AG04450 (cell line): ENCODE measurements around the gene NXT2. TPM values are rescaled to one million over a fixed set of nuclear protein-coding genes. Genes with fewer than 3 reads are reported as not detected.

Experiments used
- CTCF ChIA-PET: fragments of 300-600, 350-600 bp; formaldehyde crosslinking; extraction: SDS; loops from one replicate; lab custom pipeline; 2022; ENCODE audit warnings: antibody characterized with exemption, inconsistent platforms; lab: Charles Lee
- POLR2A ChIA-PET: fragments of 350-600 bp; formaldehyde crosslinking; extraction: SDS; loops from one replicate; lab custom pipeline; 2021; ENCODE audit warnings: antibody characterized with exemption, inconsistent platforms; lab: Yijun Ruan, JAX
- DNase-seq: peaks from one replicate; pipeline ENCODE4 v3.0.0-alpha.2; 2011; ENCODE audit warnings: low read depth, low spot score
- H3K27ac ChIP-seq: one replicate; pipeline ENCODE4 v1.5.1; 2012; ENCODE audit warnings: low read depth, low read length, control low read depth
- H3K27me3 ChIP-seq: one replicate; pipeline ENCODE4 v1.6.0; 2012; ENCODE audit warnings: low read length; ENCODE audit not compliant: control insufficient read depth, insufficient read depth
- H3K4me3 ChIP-seq: 2 replicates; pipeline ENCODE4 v1.5.1; 2011; ENCODE audit warnings: mild to moderate bottlenecking, low read depth, low read length, control low read depth
- H3K9me3 ChIP-seq: 2 replicates; pipeline ENCODE4 v1.5.1; 2012; ENCODE audit warnings: low read length; ENCODE audit not compliant: control insufficient read depth, insufficient read depth
- polyA minus RNA-seq: library from RNA; depleted of rRNA, polyadenylated mRNA; stranded (reverse); fragments of >200 nt; gene quantifications from 2 replicates; pipeline ENCODE4 v1.2.3, GENCODE V29; 2011; rRNA and poly(A)+ RNA removed
- polyA plus RNA-seq: library from polyadenylated mRNA; depleted of rRNA; stranded (reverse); fragments of >200 nt; gene quantifications from 2 replicates; pipeline ENCODE4 v1.2.3, GENCODE V29; 2011; rRNA removed
- TF ChIP-seq, protein P1 (sequence below): IDR thresholded peaks from 2 replicates; pipeline ENCODE4 v1.5.1; 2011; ENCODE audit warnings: low read depth, low read length, control low read depth, inconsistent platforms

NXT2 gene
- polyA plus RNA-seq (7.8 and 10.5 TPM in 2 replicates), polyA minus RNA-seq (5.1 and 6.3 TPM in 2 replicates)

DNA sequence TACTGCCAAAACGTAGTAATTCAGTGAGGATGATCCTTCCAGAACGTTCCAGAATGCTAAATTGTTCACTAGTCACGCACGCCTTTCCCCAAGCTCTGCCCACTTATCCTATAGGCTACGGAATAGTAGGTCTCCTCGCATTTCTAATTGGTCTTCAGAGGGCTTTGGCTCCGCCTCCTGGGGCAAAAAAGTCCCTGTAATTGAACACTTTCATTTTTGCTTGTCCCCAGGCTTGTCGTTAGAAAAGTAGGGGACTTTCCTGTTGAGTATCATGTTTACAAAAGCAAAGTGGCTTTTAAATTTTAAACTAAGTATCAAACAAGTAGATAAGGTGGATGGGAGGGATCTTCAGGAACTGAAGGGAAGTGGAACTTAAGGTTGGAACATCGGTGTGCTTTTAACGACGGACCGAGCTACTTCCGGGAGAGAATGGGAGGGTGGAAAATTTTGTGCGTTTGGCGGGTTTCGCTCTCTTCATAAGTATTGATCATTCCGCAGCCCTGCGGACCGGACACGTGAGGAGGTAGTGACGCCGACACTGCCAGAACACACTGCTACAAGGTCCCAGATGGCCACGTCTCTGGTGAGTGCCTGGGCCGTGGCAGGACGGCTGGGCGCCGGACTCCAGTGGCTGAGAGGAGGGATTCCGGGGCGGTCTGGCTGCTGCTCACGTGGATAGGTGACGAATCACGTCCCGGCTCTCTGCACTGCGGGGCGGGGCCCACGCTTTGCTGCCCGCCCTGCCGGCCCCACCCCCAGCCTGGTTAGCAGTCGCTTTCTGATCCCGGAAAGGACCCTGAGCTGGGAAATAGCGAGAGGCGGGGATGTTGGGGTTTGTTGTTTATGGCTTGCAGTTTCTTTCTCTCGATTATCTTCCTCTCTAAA, at the start of gene NXT2:
TSS of gene NXT2 (plus strand) at position 406 of the 885 bp plus-strand sequence. CDS start at position 569, 163 bp downstream.
- peak; percentile 74 for DNase-seq
- ChIA-PET POLR2A (interaction anchor here (0.5 to 1.0 kb wide), 3 partner anchors 12 to 64 kb away, joined by 3 to 6 read pairs (median 3); no protein-coding TSS in a partner anchor), CTCF (interaction anchor here (1.5 to 2.6 kb wide), 2 partner anchors 51 to 354 kb away, joined by 7 to 16 read pairs; no protein-coding TSS in a partner anchor)
- Histone ChIP-seq H3K27me3 (no peaks in the 10 kb centered on the region), H3K4me3 (peak within 1 kb of the TSS; percentile 69), H3K9me3 (no peaks in the 10 kb centered on the region), H3K27ac (peak within 1 kb of the TSS; percentile 74)
- TF ChIP-seq, protein P1, sequence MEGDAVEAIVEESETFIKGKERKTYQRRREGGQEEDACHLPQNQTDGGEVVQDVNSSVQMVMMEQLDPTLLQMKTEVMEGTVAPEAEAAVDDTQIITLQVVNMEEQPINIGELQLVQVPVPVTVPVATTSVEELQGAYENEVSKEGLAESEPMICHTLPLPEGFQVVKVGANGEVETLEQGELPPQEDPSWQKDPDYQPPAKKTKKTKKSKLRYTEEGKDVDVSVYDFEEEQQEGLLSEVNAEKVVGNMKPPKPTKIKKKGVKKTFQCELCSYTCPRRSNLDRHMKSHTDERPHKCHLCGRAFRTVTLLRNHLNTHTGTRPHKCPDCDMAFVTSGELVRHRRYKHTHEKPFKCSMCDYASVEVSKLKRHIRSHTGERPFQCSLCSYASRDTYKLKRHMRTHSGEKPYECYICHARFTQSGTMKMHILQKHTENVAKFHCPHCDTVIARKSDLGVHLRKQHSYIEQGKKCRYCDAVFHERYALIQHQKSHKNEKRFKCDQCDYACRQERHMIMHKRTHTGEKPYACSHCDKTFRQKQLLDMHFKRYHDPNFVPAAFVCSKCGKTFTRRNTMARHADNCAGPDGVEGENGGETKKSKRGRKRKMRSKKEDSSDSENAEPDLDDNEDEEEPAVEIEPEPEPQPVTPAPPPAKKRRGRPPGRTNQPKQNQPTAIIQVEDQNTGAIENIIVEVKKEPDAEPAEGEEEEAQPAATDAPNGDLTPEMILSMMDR: no peak

DNA sequence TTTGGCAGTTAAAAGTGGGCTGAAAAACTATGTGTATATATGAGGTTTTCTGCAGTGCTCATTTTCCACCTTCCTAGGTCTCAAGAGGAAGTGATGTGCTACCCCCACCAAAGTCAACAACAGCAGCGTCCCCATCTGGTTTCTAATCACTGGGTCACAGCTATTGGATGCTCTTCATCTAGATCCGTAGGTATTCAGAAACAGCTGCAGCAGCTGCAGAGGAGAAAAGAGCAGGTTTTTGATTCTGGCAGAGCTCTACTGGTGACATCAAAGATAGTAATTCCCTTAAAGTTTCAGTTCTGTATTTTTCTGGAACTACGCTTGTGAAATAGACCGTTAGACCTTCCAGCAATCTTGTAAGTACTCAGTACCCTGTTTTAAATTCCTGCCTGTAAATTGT, 49.0 kb upstream of the NXT2 start:
- DNase-seq: no peak
- TF ChIP-seq, protein P1: no peak
- no peak overlapping the region for H3K4me3 ChIP-seq
- H3K9me3 ChIP-seq: no peaks in the 10 kb centered on the region
- CTCF ChIA-PET: interaction anchor here (6.4 kb wide), 1 partner anchor 403 kb away, joined by 109 read pairs; no protein-coding TSS in a partner anchor
- POLR2A ChIA-PET: no interaction called here
- H3K27me3 ChIP-seq: no peaks in the 10 kb centered on the region
- no peak overlapping the region for H3K27ac ChIP-seq

DNA sequence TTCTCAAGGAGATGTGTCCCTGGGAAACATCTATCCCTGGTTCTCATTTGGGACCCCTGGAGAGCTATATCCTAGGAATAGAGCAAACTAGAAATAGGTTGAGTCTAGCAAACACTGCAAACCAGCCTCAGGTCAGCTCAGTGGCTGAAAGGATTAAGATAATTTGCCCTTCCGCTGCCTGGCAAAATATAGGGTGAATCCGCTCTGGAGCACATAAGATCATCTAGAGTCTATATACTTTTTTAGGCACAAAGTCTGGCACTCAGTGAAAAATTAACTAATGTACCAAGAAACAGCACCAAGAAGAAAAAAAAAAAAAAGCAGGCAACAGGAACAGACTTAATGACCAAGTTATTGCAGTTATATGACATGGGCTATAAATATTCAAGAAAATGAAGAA, 47.5 kb upstream of the NXT2 start:
- POLR2A ChIA-PET: no interaction called here
- TF ChIP-seq, protein P1: no peak
- DNase-seq: no peak
- no peaks in the 10 kb centered on the region for H3K9me3 ChIP-seq
- CTCF ChIA-PET: interaction anchor here (0.7 to 6.4 kb wide), 2 partner anchors 13 to 402 kb away, joined by 3 to 109 read pairs; no protein-coding TSS in a partner anchor
- no peak overlapping the region for H3K4me3 ChIP-seq
- H3K27me3 ChIP-seq: no peaks in the 10 kb centered on the region
- no peak overlapping the region for H3K27ac ChIP-seq

DNA sequence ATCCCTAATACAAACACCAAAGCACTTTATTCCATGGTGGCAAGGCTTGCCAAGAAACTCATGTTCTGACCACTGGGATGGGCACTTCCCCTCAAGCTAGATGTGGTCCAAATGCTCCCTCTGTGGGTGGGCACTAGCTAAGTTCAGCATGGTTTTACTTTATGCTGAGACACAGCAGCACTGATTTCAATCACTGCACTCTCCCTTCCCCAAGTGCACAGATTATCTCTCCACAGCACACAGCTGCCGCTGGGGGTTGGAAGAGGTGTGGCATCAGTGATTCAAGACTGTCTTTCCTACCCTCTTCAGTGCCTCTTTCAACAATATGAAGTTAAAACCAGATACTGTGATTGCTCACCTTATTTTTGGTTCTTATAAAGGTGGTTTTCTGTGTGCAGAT, 38.2 kb upstream of the NXT2 start:
- Histone ChIP-seq H3K9me3 (no peaks in the 10 kb centered on the region), H3K27me3 (peaks cover 3% of the 10 kb centered on the region), H3K4me3 (no peak overlapping the region), H3K27ac (no peak overlapping the region)
- TF ChIP-seq, protein P1: no peak
- DNase-seq: no peak
- ChIA-PET CTCF (interaction anchor here (0.8 kb wide), 1 partner anchor 392 kb away, joined by 3 read pairs; no protein-coding TSS in a partner anchor), POLR2A (no interaction called here)

DNA sequence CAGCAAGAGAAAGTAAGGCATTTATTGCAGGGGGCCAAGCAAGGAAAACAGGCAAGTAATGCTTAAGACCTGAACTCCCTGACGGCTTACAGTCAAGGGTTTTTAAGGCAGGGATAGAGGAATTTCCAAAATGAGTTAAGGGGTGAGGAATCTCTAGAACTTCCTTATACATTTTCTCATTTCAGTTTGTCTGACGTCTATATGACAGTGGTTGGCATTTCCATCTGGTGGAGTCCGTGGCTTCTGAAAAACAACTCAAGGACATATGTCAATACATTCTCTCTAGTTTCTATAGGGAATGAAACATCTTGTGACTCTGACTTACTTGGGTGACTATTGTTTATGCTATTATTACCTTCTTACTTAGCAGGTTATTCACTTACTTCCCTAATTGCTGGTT, 35.5 kb upstream of the NXT2 start:
- peaks cover 3% of the 10 kb centered on the region for H3K27me3 ChIP-seq
- POLR2A ChIA-PET: no interaction called here
- H3K4me3 ChIP-seq: no peak overlapping the region
- no peak for DNase-seq
- TF ChIP-seq, protein P1: no peak
- no peaks in the 10 kb centered on the region for H3K9me3 ChIP-seq
- no peak overlapping the region for H3K27ac ChIP-seq
- CTCF ChIA-PET: no interaction called here
